ENCODE results near the gene INO80E.

The INO80E gene

GRCh38 chr16:29993191-29993902 lies 2.7 kb upstream of the INO80E start:
- DNase-seq = no peak

- no peak for DNase-seq
Measured at GRCh38 chr16:29993903-29994599, 2.0 kb upstream of the INO80E start.

- no peak for DNase-seq
Measured at GRCh38 chr16:29994600-29995323, 1.3 kb upstream of the INO80E start.

- DNase-seq = peak; percentile 63
Measured at GRCh38 chr16:29995324-29995910, 624 bp upstream of the INO80E start, which contains the start of gene HIRIP3. TSS of gene HIRIP3 (minus strand) at chr16:29995617. CDS start at chr16:29995605, 12 bp downstream.

GRCh38 chr16:29996766-29997250 lies 767 bp downstream of the INO80E start:
- no peak for DNase-seq

- DNase-seq = no peak
Measured at GRCh38 chr16:29999605-30000004, 3.6 kb downstream of the INO80E start.

GRCh38 chr16:30000735-30001631 lies 4.9 kb downstream of the INO80E start:
- DNase-seq = no peak

- no peak for DNase-seq
Measured at GRCh38 chr16:30002614-30003346, 6.7 kb downstream of the INO80E start.

- no peak for DNase-seq
Measured at GRCh38 chr16:30003670-30004423, 7.8 kb downstream of the INO80E start.

- no peak for DNase-seq
Measured at GRCh38 chr16:30004424-30004776, 8.4 kb downstream of the INO80E start.

- no peak for DNase-seq
Measured at GRCh38 chr16:30004811-30005242, 8.8 kb downstream of the INO80E start.

- DNase-seq = peak; percentile 6
Measured at GRCh38 chr16:30005341-30006094, 9.5 kb downstream of the INO80E start.

GRCh38 chr16:30006095-30006473 lies 10.0 kb downstream of the INO80E start:
- no peak for DNase-seq

- DNase-seq = no peak
Measured at GRCh38 chr16:30006659-30007377, 10.8 kb downstream of the INO80E start.

- DNase-seq = no peak
Measured at GRCh38 chr16:30007378-30007895, 11.4 kb downstream of the INO80E start.

- DNase-seq = no peak
Measured at GRCh38 chr16:30009085-30009862, 13.2 kb downstream of the INO80E start.

GRCh38 chr16:30009990-30010843 lies 14.2 kb downstream of the INO80E start:
- no peak for DNase-seq
